Left lobe of liver (tissue), 2 donors: ENCODE results near the gene TNFAIP2. TPM values are rescaled to one million over a fixed set of nuclear protein-coding genes. Genes with fewer than 3 reads are reported as not detected.

Experiments used
- ATAC-seq: fragments of 200-7000 bp; cut with Tn5 transposase; one replicate; pipeline ENCODE4 v1.9.1; 2020; ENCODE audit warnings: mild to moderate bottlenecking, moderate library complexity
- DNase-seq: peaks from one replicate; pipeline ENCODE4 v3.0.0-alpha.2; 2020; ENCODE audit warnings: low spot score
- total RNA-seq: library from RNA; stranded (reverse); gene quantifications from one replicate; pipeline ENCODE4 v1.2.1, GENCODE V29; 2021
- donor health status: DM: no; HTN: no; CAD: no; lungs with moderate emphysema.
- donor health status: DM: no; HTN: yes; CAD: no.

TNFAIP2 gene
- total RNA-seq, 1 donor from 2014 or later: 27.9 TPM

DNA sequence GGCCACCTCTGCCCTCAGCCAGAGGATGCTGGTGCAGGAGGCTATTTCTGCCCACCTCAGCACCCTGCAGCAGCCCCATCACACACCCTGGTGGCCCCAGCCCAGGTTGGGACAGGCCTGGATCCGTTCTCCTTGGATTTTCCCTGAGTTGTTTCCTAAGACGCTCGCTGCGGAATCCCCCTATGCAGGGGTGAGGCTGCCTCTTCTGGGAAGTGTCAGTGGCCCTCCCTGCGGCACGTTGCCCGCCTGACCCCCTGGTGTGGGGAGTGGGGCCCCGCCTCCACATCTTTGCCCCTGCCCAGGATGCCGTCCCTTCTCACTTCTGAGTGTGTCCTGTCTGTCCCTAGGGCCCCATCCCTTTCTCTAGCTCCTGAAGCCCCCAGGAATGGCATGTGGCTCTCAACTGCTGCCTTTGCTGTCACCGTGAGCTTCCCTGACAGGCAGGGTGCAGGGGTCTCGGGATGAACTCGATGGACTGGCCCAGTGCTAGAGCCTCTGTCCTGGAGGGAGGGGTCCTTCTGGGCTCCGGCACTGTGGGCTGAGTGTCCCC, 29.3 kb upstream of the TNFAIP2 start:
- ATAC-seq (no peak), DNase-seq (no peak)

DNA sequence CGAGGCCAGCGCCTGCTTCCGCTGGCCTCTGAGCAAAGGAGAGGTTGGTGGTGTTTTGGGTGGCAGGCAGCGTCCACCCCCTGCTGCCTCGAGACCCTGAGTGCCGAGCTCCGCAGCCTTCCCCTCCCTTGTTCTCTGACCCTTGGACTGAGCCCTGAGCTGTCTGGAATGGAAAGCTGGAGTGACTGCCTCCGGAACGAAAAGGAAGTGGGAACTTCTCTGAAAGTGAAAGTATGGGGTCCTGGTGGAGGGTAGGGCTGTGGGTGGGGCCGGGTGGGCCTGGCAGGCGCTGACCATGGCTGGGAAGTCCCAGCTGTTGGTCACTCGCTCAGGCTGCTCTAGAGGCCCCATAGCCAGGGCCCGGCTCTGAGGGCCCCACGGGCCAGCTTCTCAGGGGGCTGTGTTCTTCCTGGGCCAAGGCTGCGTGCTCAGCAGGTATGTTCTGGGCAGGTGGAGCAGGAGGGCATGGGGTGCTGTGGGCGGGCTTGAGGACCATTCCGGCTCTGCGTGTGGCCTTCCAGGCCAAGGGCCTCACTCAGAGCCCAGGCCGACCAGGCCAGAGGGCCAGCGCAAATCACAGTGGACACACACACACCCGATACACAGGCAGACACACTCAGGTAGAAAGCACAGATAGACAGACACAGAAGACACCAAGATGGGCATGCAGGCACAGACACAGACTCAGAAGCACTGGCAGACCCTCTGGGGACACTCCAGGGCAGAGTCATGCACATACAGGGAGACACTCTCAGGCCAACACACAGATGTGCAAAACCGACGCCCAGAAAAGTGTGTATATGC, 28.7 kb upstream of the TNFAIP2 start, which contains the start of gene EXOC3L4:
Gene EXOC3L4 (plus strand): TSS at position 320 of the 804 bp plus-strand sequence. CDS start 5,495 bp downstream, outside the sequence.
- DNase-seq: no peak
- peak; percentile 41 for ATAC-seq

DNA sequence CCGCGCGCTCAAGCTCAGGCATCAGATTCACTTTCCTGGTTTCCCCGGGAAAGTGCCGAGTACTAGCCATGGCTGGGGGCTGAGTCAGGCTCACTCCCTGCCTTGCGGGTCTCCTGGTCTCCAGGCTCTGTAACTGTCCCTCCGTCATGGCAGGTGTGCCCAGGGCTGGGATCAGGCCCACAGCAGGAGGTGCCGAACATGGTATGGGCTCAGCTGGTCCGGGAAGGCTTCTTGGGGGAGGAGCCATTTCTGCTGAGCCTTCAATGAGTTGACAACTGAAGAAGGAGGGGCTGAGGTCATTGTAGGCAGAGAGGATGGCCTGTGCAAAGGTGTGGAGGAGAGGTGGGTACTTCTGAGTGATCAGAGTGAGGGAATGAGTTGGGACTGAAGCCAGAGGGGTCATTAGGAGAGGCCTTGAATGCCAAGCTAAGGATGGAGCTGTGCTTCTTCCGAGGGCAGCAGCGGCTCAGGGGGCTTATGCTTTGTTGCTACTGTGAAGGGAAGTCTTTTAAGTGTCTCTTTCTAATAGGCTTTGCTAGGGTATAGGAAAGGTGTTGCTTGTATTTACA, 28.0 kb upstream of the TNFAIP2 start:
- DNase-seq (no peak), ATAC-seq (peak; percentile 14)

DNA sequence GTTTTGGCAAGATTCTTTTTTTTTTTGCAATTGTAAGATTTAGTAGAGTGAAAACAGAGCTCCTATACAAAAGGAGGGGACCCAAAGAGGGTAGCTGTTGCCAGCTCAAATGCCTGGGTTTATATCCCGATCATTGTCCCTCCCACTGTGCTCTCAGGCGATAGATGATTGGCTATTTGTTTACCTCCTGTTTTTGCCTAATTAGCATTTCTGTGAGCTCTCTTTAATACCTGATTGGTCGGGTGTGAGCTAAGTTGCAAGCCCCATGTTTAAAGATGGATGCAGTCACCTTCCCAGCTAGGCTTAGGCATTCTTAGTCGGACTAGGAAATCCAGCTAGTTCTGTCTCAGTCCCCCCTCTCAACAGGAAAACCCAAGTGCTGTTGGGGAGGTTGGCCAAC, 26.9 kb upstream of the TNFAIP2 start:
- no peak for ATAC-seq

DNA sequence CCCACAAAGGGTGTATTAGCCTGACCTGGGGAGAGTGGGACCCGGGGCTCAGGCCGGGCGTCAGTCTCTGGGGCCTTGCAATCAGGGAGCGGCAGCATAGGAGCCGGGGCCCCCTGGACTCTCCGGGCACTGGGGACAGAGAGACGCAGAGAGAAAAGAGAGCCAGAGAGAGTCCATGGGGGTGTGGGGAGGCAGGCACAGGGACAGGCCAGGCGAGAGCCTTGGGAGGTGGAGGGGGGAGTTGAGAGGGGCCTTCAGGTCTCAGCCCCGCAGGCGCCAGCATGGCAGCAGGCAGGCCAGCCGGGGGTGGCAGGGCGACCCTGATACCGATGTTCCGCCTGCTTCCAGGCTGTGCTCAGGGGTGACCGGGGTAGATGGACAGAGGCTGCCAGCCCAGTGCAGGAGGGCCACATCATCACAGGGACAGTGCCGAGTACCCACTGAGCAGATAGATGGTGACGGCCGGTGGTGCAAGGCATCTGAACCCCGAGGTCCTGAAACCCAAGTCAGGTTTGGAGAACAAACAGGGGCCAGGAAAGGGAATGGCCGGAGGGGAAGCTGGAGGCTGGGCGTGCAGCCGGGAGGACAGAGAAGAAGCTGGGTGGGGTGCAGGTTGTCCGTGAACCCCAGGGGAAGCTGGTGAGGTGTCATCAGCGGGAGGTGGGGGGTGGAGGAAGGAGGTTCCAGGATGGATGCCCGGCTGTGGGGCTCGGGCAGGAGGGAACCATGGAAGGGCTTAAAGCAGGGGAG, 25.8 kb upstream of the TNFAIP2 start:
- no peak for ATAC-seq
- no peak for DNase-seq

More for the DNA sequence above, 26.9 kb upstream of the TNFAIP2 start:
- DNase-seq: no peak

DNA sequence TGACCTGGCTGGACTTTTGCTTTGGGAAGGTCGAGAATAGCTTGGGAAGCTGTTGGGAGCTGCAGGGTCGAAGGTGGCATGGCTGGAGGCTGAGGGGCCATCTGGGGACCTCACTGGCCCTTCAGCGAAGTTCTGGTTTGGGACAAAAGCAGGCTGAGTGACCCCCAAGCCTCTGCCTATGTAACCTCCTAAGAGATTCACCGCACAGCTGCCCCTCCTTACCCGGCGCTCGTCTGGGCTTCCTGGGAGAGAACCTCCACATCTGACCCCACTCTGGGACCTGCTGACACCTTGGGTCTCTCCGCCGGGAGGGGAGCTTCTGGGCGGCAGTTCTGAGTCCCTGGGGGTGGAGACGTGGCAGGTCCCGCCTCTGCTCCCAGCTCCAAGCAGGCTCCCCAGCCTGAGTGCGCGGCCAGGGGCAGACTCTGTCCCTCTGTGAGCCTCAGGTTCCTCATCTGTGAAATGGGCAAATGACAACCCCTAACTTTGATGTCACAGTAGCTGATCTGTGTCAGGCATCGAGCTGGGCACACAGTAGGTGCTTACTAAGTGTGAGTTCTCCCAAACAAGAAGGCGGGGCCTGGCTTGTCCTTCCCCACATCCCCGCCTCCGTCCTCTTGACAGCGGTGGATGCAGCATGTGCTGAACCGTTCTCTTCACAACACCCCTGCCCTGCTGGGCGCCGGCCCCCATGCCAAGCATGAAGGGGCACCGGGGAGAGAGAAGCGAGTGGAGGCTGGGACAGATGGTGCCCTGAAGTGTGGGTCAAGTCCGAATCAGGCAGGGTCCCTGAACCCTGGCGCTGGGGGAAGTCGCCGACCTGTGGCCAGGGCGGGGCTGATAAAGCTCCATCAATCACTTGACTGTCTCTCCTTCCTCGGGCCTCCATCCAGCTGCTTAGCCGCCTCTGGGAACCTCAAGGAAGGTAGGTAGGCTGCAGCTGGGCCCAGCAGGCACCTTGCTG, 25.0 kb upstream of the TNFAIP2 start:
- ATAC-seq (peak; percentile 45), DNase-seq (peak; percentile 82)

DNA sequence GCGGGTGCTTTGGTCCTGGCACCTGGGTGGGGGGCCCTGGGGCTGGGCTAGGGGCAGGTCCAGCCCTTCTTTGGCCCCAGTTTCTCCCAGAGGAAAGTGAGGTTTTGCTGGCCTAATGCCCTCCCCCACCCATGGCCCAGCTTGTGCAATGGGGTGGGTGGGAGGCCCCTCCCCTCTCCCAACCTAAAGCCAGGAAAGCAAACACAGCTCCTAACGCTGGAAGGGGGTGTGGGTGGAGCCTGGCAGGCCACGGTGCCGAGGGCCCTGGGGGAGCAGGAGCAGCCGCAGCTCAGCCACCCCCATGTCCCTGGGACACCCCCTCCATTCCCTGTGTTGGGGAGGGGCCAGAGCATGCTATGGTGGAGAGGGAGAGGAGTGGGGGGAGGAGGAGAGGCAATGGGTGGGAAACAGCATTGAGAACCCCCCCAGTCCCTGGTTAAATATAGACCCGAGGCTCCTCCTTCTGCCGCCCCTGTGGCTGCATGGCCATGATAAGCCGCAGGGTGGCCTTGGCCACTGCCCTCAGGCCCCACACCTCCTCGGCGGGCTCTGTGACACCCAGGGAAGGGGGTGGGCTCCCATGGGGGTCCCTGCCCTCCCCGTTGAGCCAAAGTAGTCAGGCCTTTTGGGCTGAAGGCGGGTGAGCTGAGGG, 24.1 kb upstream of the TNFAIP2 start:
- peak; percentile 58 for ATAC-seq
- DNase-seq: peak; percentile 90

DNA sequence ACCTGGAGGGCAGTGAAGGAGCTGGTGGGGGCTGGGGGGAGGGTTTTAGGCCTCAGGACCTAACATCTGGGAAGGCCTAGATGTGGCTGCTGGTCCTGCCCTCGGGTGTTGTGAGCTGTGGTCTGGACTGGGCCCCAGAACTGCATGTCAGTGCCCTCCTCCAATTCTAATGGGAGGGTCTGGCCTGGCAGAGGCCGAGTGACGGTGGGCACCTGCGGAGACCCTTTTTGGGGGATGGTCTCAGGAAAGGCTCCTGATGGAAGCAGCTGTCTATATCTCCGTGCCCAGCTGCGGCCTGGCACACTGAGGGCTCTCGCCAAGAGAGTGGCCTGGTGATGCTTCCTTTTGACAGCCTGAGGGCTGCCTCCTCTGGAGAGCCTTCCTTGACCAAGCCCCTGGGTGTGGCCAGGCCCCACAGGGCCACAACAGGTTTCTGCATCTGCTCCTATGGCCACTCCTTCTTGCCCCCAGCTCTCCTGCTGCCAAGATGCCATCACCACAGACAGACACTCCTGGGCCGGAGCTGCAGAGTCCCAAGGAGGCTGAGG, 23.5 kb upstream of the TNFAIP2 start:
- DNase-seq: no peak
- peak; percentile 0 for ATAC-seq

DNA sequence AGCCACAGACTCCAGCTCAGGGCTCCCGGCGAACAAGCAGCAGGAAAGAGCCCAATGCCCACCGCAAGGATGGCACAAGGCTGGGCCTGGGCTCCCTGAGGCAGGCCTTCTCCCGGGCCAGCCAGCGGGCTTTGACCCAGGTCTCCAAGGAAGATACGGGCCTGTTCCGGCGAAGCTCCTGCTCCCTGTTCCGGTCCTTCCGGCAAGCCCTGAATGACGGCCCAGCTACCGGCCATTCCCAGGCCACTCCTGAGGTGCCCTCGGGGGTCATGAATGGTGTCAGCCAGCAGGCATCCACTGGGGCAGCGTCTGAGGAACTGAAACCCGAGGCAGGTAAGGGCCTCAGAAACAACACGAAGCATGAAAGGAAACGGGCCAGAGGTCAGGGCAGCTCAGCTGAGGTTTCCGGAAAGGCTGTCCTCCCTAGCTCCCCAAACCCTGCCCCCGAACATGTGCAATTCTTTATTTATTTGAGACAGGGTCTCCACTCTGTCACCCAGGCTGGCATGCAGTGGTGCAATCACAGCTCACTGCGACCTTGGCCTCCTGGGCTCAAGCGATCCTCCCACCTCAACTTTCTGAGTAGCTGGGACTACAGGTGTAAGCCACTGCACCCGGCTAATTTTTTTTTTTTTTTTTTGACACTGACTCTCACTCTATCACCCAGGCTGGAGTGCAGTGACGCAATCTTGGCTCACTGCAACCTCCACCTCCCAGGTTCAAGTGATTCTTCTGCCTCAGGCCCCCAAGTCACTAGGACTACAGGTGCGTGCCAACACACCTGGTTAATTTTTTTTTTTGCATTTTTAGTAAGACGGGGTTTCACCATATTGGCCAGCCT, 22.8 kb upstream of the TNFAIP2 start:
- ATAC-seq: peak; percentile 1

DNA sequence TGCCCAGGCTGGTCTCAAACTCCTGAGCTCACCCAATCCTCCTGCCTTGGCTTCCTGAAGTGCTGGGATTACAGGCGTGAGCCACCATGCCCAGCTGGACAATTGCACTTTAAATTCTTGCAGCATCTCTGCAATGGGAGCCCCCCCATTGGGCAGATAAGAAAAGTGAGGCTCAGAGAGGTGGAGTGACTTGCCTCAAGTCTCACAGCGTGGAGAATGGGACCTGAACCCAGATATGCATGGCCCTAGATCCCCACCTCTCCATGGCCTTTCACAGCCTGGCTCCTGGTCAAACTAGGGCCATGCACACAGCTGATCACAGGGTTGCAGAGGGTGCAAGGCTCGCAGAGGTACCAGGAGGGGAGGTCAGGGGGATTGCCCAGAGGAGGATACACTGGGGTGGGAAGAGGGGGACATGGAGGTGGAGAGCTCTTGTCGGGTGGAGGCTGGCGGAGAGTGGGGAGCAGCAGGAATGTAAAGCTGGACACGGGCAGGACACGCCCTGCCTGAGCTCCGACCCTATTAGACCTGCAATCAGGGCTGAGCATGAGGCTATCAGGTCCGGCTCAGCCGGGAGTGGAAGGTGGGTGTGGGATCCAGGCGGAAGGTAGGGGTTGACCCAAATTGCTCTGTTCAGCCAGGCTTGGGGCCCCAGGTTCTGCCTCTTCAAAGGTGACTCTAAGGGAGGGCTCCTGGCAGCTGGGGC, 21.9 kb upstream of the TNFAIP2 start:
- ATAC-seq (no peak), DNase-seq (no peak)

More for the DNA sequence above, 22.8 kb upstream of the TNFAIP2 start:
- DNase-seq: peak; percentile 81

DNA sequence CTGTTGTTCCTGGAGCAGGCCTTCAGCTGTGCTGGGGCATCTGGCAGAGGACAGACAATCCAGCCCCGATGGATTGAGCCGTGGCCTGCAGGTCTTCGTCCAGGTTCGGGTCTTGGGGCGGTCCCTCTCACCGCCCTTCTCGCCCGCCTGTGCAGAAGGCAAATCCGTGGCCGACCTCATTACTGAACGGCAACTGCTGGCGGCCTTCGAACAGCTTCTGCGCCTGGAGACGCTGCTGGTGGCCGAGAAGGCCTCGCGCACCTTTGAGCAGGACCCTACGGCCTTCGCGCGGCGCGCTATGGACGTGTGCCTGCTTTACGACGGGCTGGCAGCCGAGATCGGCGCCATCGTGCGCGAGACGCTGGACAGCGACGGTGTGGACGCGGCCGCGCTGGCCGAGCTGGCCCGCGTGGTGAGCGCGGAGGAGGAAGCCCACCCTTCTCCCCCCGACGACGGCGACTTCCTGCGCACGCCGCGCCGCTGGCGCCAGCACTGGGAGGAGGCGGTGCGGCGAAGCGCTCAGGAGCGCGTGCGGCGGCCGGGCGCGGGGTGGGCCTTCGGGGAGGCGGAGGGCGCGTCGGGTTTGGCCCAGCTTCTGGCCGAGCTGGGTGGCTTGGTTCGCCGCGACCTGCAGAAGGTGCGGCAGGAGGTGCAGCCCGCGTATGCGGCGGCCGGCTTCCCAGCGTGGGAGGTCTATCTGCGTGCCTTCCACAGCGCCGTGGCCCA, 21.1 kb upstream of the TNFAIP2 start:
- DNase-seq (no peak), ATAC-seq (no peak)

DNA sequence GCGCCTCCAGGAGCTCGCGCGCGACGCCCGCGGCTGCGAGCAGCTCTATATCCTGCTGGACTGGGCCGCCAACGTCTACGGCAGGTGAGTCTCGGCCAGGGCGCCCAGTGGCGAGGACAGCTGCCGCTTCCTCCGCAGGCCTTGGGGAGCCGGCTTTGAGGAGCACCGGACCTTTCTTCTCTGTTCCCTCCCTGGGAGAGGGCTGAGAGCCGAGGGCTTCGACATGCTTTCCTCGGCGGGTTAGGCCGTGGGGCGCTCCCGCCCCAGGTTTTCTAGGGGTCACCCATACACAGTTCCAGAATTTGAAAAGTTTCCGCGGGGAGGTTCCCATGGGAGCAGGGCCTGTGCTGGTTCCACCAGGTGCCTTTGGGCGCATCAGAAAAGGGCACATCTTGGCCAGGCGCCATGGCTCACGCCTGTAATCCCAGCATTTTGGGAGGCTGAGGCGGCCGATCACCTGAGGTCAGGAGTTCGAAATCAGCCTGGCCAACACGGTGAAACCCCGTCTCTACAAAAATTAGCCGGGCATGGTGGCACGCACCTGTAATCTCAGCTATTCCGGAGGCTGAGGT, 20.5 kb upstream of the TNFAIP2 start:
- DNase-seq (no peak), ATAC-seq (no peak)

DNA sequence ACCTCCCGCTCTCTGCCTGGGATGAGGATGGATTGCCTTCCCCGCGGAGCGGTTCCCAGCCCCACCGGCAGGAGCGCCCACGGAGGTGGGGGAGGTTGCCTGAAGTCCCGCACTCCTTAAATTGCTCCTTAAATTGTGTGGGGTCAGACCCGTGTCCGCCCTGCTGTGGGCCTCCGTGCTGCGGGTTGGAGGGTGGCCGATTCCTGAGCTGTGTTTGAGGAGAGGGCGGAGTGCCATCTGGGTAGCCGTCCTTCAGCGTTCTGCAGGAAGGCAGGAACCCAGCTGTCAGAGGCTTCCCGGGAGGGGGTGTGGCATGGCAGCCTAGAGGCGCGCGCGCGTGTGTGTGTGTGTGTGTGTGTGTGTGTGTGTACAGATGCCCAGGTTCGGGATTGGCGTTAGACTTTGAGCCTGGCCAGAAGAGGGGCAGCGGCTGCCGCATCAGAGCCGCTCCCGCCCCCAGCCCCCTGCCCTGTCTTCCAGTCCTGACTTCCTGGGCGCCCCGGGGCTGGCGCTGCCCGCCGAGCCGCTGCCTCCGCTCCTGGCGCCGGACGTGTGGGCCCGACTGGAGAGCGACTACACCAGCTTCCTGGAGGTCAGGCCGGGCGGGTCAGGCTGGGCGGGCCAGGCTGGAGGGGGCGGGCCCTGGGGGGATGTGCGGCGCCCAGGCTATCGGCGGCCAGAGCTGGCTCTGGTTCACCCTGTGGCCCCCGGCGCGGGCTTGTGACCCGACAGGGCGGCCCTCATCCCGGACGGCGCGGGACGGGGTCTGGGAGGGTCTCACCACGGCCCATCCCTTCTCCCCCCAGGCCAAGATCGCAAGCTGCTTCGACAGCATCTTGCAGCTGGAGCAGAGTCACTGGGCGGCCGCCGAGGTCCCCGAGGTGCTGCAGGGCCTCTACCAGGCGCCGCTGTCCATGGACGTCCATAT, 19.5 kb upstream of the TNFAIP2 start:
- ATAC-seq (peak; percentile 54), DNase-seq (peak; percentile 93)

DNA sequence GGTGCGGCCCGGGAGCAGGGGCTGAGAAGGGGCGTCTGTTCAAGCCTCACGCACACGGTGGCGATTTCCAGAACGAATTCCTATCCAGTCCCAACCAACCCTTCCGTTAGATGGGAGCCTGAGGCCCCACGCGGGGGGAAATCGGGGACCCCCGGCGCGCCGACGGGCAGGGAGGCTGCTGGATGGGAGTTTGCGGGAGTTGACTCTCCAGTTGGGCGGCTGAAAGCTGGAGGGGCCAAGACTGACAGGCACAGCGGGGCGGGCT, 18.9 kb upstream of the TNFAIP2 start:
- no peak for DNase-seq
- ATAC-seq: no peak

DNA sequence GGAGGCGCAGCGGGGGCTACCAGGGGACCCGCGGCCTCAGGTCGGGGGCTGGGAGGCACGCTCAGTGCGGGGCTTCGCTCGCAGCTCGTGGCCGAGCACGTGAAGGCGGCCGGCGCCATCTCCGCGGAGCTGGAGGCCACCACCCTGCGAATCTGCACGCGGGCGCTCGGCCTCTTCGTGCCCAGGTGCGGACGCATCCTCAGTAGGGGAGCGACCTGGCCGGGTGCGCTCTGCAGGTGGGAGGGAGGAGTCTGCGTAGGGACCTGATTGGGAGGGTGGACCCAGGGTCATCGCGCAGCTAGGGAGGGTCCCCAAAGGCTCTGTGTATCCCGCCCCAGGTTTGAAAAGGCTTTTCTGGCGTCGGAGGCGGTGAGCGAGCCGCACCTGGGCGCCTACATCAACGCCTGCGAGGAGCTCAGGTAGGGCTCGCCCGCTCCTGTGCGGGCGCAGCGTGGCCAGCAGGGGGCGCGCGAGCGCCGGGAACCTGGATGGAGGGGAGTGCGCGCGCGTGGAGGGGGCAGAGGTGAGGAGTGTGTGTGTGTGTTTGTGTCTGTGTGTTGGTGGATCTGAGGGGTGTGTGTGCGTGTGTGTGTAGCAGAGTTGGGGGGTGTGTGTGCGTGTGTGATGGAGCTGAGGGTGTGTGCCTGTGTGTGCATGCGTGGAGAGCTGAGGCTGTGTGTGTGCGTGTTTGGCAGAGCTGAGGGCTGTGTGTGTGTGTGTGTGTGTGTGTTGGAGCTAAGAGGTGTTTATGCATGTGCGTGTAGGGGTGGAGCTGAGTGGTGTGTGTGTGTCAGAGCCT, 18.4 kb upstream of the TNFAIP2 start:
- ATAC-seq (peak; percentile 59), DNase-seq (no peak)
